Neural cell (in vitro differentiated cells): ENCODE measurements around the gene C20orf202. TPM values are rescaled to one million over a fixed set of nuclear protein-coding genes. Genes with fewer than 3 reads are reported as not detected.

Experiments
- H2AFZ ChIP-seq: fragments of 200-600, 300-800 bp; sonication (generic), shearing (Covaris generic); 2 replicates; pipeline ENCODE4 v1.6.0; 2014; ENCODE audit warnings: low read depth, mild to moderate bottlenecking, antibody characterized with exemption, low read length, moderate library complexity
- H3F3A ChIP-seq: fragments of 200-600 bp; shearing (Covaris generic); 2 replicates; pipeline ENCODE4 v1.6.1; 2016; ENCODE audit warnings: mild to moderate bottlenecking, moderate library complexity, mixed read lengths, antibody characterized with exemption, low read length; ENCODE audit not compliant: insufficient read depth, poor library complexity, severe bottlenecking
- H3K27ac ChIP-seq: fragments of 200-600, 300-800 bp; sonication (generic), shearing (Covaris generic); 2 replicates; pipeline ENCODE4 v1.5.1; 2014; ENCODE audit warnings: mild to moderate bottlenecking, low read length, moderate library complexity
- H3K27me3 ChIP-seq: fragments of 300-800, 200-600 bp; sonication (generic), shearing (Covaris generic); 2 replicates; pipeline ENCODE4 v1.6.0; 2014; ENCODE audit warnings: mild to moderate bottlenecking, low read depth, low read length, moderate library complexity; ENCODE audit not compliant: insufficient read depth
- H3K36me3 ChIP-seq: fragments of 300-800, 200-600 bp; sonication (generic), shearing (Covaris generic); 2 replicates; pipeline ENCODE4 v1.5.1; 2014; ENCODE audit warnings: mild to moderate bottlenecking, antibody characterized with exemption, low read length, moderate library complexity; ENCODE audit not compliant: insufficient read depth
- H3K4me2 ChIP-seq: fragments of 300-800, 200-600 bp; sonication (generic), shearing (Covaris generic); 2 replicates; pipeline ENCODE4 v1.6.0; 2014; ENCODE audit warnings: mild to moderate bottlenecking, low read length
- H3K4me3 ChIP-seq: fragments of 300-800, 200-600 bp; sonication (generic), shearing (Covaris generic); 2 replicates; pipeline ENCODE4 v1.5.1; 2014; ENCODE audit warnings: mild to moderate bottlenecking, low read length, moderate library complexity
- H3K79me2 ChIP-seq: fragments of 200-600 bp; shearing (Covaris generic); replicated peaks from 2 replicates; pipeline ENCODE4 v1.6.0; 2014; ENCODE audit warnings: mild to moderate bottlenecking, low read length, moderate library complexity; ENCODE audit not compliant: insufficient read depth
- H3K9ac ChIP-seq: fragments of 300-800, 200-600 bp; sonication (generic), shearing (Covaris generic); 2 replicates; pipeline ENCODE4 v1.6.1; 2016; ENCODE audit warnings: mild to moderate bottlenecking, low read length, mixed read lengths
- H3K9me2 ChIP-seq: fragments of 200-600 bp; shearing (Covaris generic); 2 replicates; pipeline ENCODE4 v1.6.1; 2016; ENCODE audit warnings: mild to moderate bottlenecking, low read length, mixed read lengths; ENCODE audit not compliant: insufficient read depth
- H3K9me3 ChIP-seq: fragments of 200-600, 300-800 bp; sonication (generic), shearing (Covaris generic); 2 replicates; pipeline ENCODE4 v1.6.1; 2016; ENCODE audit warnings: mild to moderate bottlenecking, mixed run types, low read length, moderate library complexity, mixed read lengths
- H4K20me1 ChIP-seq: fragments of 200-600 bp; shearing (Covaris generic); 2 replicates; pipeline ENCODE4 v1.6.1; 2016; ENCODE audit warnings: mild to moderate bottlenecking, mixed run types; ENCODE audit not compliant: insufficient read depth
- CTCF ChIP-seq: fragments of 450-650 bp; IDR thresholded peaks from 2 replicates; pipeline ENCODE4 v1.5.1; 2014; ENCODE audit warnings: antibody characterized with exemption, mild to moderate bottlenecking, moderate library complexity; ENCODE audit not compliant: poor library complexity, severe bottlenecking
- EP300 ChIP-seq: fragments of 450-650 bp; conservative IDR thresholded peaks from 2 replicates; pipeline ENCODE4 v1.6.1; 2014; ENCODE audit warnings: antibody characterized with exemption, mild to moderate bottlenecking, moderate library complexity; ENCODE audit not compliant: poor library complexity, severe bottlenecking
- POLR2AphosphoS5 ChIP-seq: IDR thresholded peaks from 2 replicates; pipeline ENCODE4 v1.6.1; 2012
- RAD21 ChIP-seq: fragments of 450-650 bp; conservative IDR thresholded peaks from 2 replicates; pipeline ENCODE4 v1.6.1; 2014; ENCODE audit warnings: antibody characterized with exemption, mild to moderate bottlenecking, moderate library complexity
- TAF1 ChIP-seq: IDR thresholded peaks from 2 replicates; pipeline ENCODE4 v1.6.1; 2012; ENCODE audit warnings: low read depth
- polyA plus RNA-seq: library from polyadenylated mRNA; depleted of rRNA; stranded (reverse); fragments of >200 nt; gene quantifications from 2 replicates; pipeline ENCODE4 v1.2.3, GENCODE V29; 2014

Gene C20orf202
- polyA plus RNA-seq, 1 donor from 2014 or later = 0.62 TPM

- TF ChIP-seq EP300 (no peak), TAF1 (no peak), POLR2AphosphoS5 (no peak), CTCF (no peak), RAD21 (no peak)
- Histone ChIP-seq H3K27me3 (no peaks in the 10 kb centered on the region), H3K9me2 (no peaks in the 10 kb centered on the region)
Observed at GRCh38 chr20:1255675-1256074, 52.4 kb downstream of the C20orf202 start.

More at GRCh38 chr20:1255675-1256074, 52.4 kb downstream of the C20orf202 start:
- no peak overlapping the region for H3K4me2 ChIP-seq
- H3K4me3 ChIP-seq = no peak overlapping the region
- H3K79me2 ChIP-seq = no peaks in the 10 kb centered on the region
- H3K9ac ChIP-seq = no peak overlapping the region
- H4K20me1 ChIP-seq = no peaks in the 10 kb centered on the region
- no peaks in the 10 kb centered on the region for H3F3A ChIP-seq
- H3K36me3 ChIP-seq = no peaks in the 10 kb centered on the region
- no peaks in the 10 kb centered on the region for H3K9me3 ChIP-seq
- H3K27ac ChIP-seq = no peak overlapping the region
- no peak overlapping the region for H2AFZ ChIP-seq

Other genes with a start within 250 kb of the C20orf202 start
- 0.19 and 0.26 TPM in 2 replicates for gene RSPO4, start 201.1 kb upstream of the C20orf202 start, polyA plus RNA-seq
- 82.7 and 236 TPM in 2 replicates for gene PSMF1, start 84.9 kb upstream of the C20orf202 start, polyA plus RNA-seq
- 155 and 164 TPM in 2 replicates for gene TMEM74B, start 18.5 kb upstream of the C20orf202 start, polyA plus RNA-seq
- not detected in 2 replicates for gene RAD21L1, start 22.6 kb downstream of the C20orf202 start, polyA plus RNA-seq
- 25.6 and 29.4 TPM in 2 replicates for gene SNPH, start 62.8 kb downstream of the C20orf202 start, polyA plus RNA-seq
- gene SDCBP2, start 125.7 kb downstream of the C20orf202 start, polyA plus RNA-seq = 3.1 and 5.2 TPM in 2 replicates
- 150 and 156 TPM in 2 replicates for gene FKBP1A, start 189.6 kb downstream of the C20orf202 start, polyA plus RNA-seq